Cardiac muscle cell (in vitro differentiated cells and primary cell): Measurements from ENCODE around the gene M6PR. TPM values are rescaled to one million over a fixed set of nuclear protein-coding genes. Genes with fewer than 3 reads are reported as not detected.

Source experiments
- DNase-seq, 2 donors: peaks; one replicate each; pipeline versions ENCODE4 v3.0.0 to v3.0.0-alpha.2; 2010 to 2017; ENCODE audit warnings: low read depth in 1 of 2, low spot score in 1 of 2
- H3K27ac ChIP-seq: fragments of 200-600 bp; sonication (generic); 2 replicates; pipeline ENCODE4 v1.5.1; 2016
- H3K27me3 ChIP-seq: fragments of 200-600 bp; sonication (generic); 2 replicates; pipeline ENCODE4 v1.6.0; 2016; ENCODE audit warnings: control low read depth
- H3K36me3 ChIP-seq: fragments of 200-600 bp; sonication (generic); 2 replicates; pipeline ENCODE4 v1.5.1; 2016; ENCODE audit warnings: control low read depth
- H3K4me1 ChIP-seq: fragments of 200-600 bp; sonication (generic); 2 replicates; pipeline ENCODE4 v1.8.1; 2017; ENCODE audit warnings: low read depth, mild to moderate bottlenecking, mixed run types
- H3K4me3 ChIP-seq: fragments of 200-600 bp; sonication (generic); 2 replicates; pipeline ENCODE4 v1.5.1; 2016; ENCODE audit warnings: mild to moderate bottlenecking
- H3K9me3 ChIP-seq: fragments of 200-600 bp; sonication (generic); 2 replicates; pipeline ENCODE4 v1.5.1; 2017; ENCODE audit warnings: low read depth, mild to moderate bottlenecking, control low read depth
- polyA plus RNA-seq: library from polyadenylated mRNA; unstranded; fragments of >200 nt; fragmentation: Nextera tagmentation; extraction: Ambion mirVana; gene quantifications from 2 replicates; pipeline ENCODE4 v1.2.1, GENCODE V29; 2016
- total RNA-seq: library from RNA; depleted of rRNA; stranded (reverse); fragments of >200 nt; gene quantifications from 2 replicates; pipeline ENCODE4 v1.2.3, GENCODE V29; 2016
- TF ChIP-seq, protein P1 (sequence below): IDR thresholded peaks from 2 replicates; pipeline ENCODE4 v1.5.1; 2012; ENCODE audit warnings: low read depth, mild to moderate bottlenecking, low read length

The M6PR gene
- total RNA-seq: 69.4 and 108 TPM in 2 replicates
- 91.2 and 120 TPM in 2 replicates for polyA plus RNA-seq

DNA sequence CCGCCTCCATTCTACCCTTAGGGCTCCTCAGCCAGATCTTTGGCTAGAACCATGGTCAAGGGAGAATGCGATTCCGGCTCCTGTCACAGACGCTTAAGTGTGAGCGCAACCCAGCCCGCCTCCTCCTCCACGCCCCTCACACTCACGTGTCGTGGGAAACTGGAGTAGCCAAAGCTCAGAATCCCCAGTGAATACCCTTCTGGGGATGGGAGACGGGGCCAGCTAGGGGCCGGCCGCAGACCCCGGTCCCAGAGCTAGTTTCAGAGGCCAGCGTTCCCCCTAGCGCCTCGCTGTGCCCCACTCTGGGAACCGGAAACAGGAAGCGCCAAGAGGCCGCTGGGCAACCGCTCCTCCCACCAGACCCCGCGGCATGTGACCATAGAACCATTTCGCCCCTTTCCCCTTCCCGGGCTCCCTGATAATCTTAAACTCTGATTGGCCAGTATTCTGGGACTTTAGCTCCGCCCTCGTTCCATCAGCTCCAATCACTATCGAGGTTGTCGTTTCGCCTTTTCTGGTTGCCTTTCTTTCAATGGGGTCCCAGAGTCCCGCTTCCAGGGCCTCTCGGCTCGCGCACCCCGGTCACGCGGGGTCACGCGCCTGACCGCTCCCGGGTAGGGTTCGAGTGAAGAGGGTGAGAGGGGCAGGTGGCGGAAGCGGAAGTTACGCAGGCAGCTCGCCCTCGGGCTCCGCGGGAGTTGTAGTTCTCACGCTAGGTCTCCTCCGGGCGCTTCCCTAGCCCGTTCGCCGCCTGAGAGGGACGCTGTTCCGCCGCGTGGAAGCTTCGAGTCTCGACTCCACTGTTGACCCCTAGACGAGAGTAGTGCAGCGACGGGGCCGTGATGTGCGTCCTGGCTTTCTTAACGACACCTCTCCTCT is at the start of gene M6PR:
TSS of gene M6PR (minus strand) at position 304 of the 879 bp plus-strand sequence. CDS start 3,241 bp downstream, outside the sequence.
- peak; percentile 94 to 97 for DNase-seq
- Histone ChIP-seq H3K36me3 (peaks cover 12% of the 10 kb centered on the region), H3K27ac (peak within 1 kb of the TSS; percentile 99), H3K9me3 (no peaks in the 10 kb centered on the region), H3K27me3 (no peaks in the 10 kb centered on the region), H3K4me1 (peaks cover 11% of the 10 kb centered on the region), H3K4me3 (peak within 1 kb of the TSS; percentile 67)
- TF ChIP-seq, protein P1, sequence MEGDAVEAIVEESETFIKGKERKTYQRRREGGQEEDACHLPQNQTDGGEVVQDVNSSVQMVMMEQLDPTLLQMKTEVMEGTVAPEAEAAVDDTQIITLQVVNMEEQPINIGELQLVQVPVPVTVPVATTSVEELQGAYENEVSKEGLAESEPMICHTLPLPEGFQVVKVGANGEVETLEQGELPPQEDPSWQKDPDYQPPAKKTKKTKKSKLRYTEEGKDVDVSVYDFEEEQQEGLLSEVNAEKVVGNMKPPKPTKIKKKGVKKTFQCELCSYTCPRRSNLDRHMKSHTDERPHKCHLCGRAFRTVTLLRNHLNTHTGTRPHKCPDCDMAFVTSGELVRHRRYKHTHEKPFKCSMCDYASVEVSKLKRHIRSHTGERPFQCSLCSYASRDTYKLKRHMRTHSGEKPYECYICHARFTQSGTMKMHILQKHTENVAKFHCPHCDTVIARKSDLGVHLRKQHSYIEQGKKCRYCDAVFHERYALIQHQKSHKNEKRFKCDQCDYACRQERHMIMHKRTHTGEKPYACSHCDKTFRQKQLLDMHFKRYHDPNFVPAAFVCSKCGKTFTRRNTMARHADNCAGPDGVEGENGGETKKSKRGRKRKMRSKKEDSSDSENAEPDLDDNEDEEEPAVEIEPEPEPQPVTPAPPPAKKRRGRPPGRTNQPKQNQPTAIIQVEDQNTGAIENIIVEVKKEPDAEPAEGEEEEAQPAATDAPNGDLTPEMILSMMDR: peak; percentile 53

DNA sequence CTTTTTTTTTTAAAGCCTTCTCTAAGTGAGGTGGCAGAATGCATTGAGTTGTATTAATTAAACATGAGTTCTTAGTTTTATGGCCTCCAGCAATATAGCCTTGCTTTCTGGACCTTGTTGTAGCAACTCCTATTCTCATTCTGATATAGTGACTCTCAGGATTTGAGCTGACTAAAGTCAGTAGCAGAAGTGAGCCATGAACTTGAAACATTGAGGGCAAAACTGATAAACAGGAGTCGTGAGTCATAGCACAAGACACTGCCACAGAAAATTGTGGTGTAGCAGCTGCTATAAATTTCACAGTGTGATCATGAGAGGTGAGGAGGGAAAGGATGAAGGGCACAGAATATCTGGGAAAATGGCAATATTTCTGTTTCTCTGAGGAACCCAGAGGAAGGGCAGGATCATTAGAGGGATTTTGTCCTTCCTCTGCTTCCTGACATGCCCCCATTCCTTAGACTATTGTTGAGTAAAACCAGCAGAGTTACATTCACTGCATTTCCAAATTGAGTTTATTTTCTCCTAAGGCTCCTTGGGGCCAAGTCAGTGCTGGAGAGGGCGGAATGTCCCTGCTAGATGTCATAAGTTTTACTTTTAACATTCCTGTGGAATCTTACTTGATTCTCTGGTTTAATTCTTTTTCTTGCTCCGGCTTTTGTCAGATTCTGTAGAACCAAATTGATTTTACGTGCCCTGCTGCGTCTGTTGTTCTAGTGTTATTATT is 47.4 kb upstream of the M6PR start:
- Histone ChIP-seq H3K4me3 (no peak overlapping the region), H3K27me3 (no peaks in the 10 kb centered on the region), H3K4me1 (no peaks in the 10 kb centered on the region), H3K36me3 (no peaks in the 10 kb centered on the region), H3K9me3 (no peaks in the 10 kb centered on the region), H3K27ac (no peak overlapping the region)
- DNase-seq: peak in 1 of 2 donors; percentile 16
- TF ChIP-seq, protein P1: no peak

DNA sequence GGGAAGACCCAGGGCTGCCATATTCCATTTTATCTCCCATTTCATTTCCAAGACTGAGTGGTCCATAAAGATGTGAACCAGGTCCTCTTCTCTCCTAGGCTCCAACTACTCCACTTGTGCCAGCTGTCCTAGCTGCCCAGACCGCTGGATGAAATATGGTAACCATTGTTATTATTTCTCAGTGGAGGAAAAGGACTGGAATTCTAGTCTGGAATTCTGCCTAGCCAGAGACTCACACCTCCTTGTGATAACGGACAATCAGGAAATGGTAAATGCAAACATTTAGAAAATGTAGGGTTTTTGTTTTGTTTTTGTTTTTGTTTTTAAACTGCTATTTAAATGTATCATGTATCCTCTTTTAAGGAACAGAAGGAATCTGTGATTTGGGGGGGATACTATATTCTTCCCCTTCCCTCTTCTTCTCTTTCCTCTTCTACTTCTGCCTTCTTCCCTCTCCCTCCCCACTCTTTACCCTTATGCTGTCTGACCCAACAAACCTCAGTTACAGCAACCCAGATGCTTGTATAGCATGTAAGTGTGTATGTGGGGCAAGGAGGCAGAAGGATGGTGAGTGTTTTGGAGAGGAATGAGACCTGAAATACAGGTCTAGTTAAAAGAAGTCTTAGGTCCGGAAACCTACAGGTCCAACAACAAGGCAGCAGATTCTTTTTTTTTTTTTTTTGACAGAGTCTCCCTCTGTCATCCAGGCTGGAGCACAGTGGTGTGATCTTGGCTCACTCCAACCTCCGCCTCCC is 45.8 kb upstream of the M6PR start:
- H3K36me3 ChIP-seq: no peaks in the 10 kb centered on the region
- TF ChIP-seq, protein P1: no peak
- no peaks in the 10 kb centered on the region for H3K27me3 ChIP-seq
- no peaks in the 10 kb centered on the region for H3K9me3 ChIP-seq
- no peak overlapping the region for H3K27ac ChIP-seq
- H3K4me3 ChIP-seq: no peak overlapping the region
- no peaks in the 10 kb centered on the region for H3K4me1 ChIP-seq
- DNase-seq: no peak

DNA sequence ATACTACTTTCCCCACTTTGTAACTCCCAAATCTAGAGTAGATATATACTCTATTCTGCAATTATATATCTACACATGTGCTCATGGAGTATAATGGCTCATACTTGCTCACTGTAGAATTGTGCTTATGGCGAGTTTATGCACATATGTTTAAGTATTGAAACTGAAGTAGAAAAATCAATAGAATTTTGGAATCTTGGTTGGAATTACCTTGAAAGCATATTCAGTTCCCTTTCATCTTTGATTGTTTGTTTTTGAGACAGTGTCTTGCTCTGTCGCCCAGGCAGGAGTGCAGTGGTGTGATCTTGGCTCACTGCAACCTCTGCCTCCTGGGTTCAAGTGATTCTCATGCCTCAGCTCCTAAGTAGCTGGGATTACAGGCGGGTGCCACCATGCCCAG is 44.4 kb upstream of the M6PR start:
- TF ChIP-seq, protein P1: no peak
- no peak overlapping the region for H3K4me3 ChIP-seq

More for the DNA sequence above, 44.4 kb upstream of the M6PR start:
- no peaks in the 10 kb centered on the region for H3K9me3 ChIP-seq
- DNase-seq: no peak
- no peaks in the 10 kb centered on the region for H3K36me3 ChIP-seq
- H3K27me3 ChIP-seq: no peaks in the 10 kb centered on the region
- no peak overlapping the region for H3K27ac ChIP-seq
- H3K4me1 ChIP-seq: no peaks in the 10 kb centered on the region
